Measurements from ENCODE around the gene GRB2.
"Not testable (repeated sequence)": the region's sequence is repeated elsewhere in the genome, so short reads cannot be mapped to it uniquely, and the experiment has no call there.

GRB2 gene

DNA sequence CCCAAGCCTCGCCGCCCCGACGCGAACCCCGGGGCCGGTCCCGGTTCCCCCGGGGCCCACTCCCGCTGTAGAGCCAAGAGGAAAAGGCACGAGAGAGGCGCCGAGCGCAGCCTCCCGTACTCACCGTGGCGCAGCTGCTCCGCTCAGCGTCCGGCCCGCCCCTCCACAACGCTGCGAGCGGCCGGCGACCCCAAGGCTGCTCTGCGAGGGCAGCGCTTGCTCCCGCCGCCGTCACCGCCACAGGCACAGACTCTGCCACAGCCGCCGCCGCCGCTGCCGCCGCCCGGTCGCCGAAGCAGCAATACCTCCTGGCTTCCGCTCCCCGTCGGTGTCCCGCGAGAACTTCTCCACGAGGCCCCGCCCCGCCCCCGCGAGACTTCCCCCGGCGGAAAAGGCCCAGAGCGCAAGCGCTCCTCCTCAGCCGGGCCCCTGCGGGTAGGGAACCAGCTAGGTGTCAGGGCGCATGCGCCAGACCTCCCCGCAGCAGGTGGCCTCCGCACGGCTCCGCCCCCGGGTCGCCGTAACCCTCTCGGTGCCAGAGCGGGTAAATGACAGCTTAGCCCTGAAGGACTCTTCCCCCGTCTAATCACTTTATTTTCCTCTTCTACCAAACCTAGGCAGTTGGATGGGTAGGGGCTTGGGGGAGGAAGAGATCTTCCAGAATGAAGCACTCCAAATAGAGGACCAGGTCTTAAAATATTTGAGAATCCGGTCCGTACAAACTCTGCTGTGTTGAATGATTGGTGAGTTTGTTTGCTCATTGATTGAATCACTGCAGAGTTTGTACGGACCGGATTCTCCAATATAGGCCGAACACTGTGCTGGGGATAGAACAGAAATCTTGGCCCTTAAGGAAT lies at the start of gene GRB2:
Gene GRB2 (minus strand): TSS at position 314 of the 857 bp plus-strand sequence. CDS start 12,050 bp downstream, outside the sequence.
- peak within 1 kb of the TSS; percentile 93 for H3K4me3 ChIP-seq (ENCODE audit: low read depth, low read length)
- DNase-seq (ENCODE audit: low read depth) = peak; percentile 96
- TF ChIP-seq, protein P1, sequence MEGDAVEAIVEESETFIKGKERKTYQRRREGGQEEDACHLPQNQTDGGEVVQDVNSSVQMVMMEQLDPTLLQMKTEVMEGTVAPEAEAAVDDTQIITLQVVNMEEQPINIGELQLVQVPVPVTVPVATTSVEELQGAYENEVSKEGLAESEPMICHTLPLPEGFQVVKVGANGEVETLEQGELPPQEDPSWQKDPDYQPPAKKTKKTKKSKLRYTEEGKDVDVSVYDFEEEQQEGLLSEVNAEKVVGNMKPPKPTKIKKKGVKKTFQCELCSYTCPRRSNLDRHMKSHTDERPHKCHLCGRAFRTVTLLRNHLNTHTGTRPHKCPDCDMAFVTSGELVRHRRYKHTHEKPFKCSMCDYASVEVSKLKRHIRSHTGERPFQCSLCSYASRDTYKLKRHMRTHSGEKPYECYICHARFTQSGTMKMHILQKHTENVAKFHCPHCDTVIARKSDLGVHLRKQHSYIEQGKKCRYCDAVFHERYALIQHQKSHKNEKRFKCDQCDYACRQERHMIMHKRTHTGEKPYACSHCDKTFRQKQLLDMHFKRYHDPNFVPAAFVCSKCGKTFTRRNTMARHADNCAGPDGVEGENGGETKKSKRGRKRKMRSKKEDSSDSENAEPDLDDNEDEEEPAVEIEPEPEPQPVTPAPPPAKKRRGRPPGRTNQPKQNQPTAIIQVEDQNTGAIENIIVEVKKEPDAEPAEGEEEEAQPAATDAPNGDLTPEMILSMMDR (conservative IDR thresholded peaks at IDR 0.05; ENCODE audit: low read depth, low read length) = no peak

DNA sequence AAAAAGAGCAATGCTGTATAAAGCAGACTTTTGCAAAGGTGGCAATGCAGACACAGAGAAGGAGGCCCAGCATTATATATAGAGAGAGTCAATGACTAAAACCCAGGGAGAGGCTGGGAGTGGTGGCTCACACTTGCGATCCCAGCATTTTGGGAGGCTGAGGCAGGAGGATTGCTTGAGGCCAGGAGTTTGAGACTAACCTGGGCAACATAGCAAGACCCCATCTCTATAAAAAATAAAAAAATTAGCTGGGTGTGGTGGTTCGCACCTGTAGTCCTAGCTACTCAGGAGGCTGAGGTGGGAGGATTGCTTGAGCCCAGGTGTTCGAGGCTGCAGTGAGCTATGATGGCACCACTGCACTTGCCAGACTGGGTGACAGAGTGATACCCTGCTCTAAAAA lies 49.2 kb upstream of the GRB2 start:
- DNase-seq (ENCODE audit: low read depth); H3K4me3 ChIP-seq (ENCODE audit: low read depth, low read length): not testable (repeated sequence)

- no peak overlapping the region for H3K4me3 ChIP-seq (ENCODE audit: low read depth, low read length)
- TF ChIP-seq, protein P1 (conservative IDR thresholded peaks at IDR 0.05; ENCODE audit: low read depth, low read length) = no peak
- DNase-seq (ENCODE audit: low read depth) = no peak
These were observed 48.7 kb upstream of the GRB2 start for GRCh38 chr17:75454193-75454592.

- DNase-seq (ENCODE audit: low read depth) = no peak
- TF ChIP-seq, protein P1 (conservative IDR thresholded peaks at IDR 0.05; ENCODE audit: low read depth, low read length) = no peak
- no peak overlapping the region for H3K4me3 ChIP-seq (ENCODE audit: low read depth, low read length)
These were observed 44.8 kb upstream of the GRB2 start for GRCh38 chr17:75450270-75450669.

DNA sequence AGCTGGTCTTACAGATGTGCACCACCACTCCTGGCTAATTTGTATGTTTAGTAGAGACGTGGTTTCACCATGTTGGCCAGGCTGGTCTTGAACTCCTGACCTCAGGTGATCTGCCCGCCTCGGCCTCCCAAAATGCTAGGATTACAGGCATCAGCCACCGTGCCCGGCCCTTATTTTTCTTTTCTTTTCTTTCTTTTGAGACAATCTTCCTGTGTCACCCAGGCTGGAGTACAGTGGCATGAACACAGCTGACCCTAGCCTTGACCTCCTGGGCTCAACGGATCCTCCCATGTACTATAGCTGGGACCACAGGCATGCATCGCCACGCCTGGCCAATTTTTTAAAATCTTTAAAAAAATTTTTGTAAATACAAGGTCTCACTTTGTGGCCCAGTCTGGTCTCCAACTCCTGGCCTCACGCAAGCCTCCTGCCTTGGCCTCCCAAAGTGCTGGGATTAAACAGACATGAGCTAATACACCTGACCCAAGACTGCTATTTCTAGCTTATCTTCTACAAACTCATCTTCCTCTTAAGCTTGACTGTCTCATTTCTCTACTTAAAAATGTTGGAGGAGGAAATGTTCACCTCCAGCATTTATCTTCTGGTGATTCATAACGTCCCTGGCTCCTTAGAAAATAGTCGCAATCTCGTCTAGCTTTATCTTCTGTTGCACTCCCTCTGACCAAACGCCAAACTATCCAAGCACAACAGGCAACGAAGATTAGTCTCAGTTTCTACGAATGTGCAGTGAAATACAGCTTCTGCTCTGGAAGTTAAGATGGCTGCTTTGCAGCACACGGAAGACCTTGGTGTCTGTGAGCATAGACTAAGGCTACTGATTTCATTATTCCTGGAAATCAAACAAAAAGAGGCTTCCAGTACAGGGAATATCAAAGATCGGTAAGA lies 42.7 kb upstream of the GRB2 start:
- TF ChIP-seq, protein P1 (conservative IDR thresholded peaks at IDR 0.05; ENCODE audit: low read depth, low read length) = no peak
- H3K4me3 ChIP-seq (ENCODE audit: low read depth, low read length) = no peak overlapping the region
- DNase-seq (ENCODE audit: low read depth) = no peak

DNA sequence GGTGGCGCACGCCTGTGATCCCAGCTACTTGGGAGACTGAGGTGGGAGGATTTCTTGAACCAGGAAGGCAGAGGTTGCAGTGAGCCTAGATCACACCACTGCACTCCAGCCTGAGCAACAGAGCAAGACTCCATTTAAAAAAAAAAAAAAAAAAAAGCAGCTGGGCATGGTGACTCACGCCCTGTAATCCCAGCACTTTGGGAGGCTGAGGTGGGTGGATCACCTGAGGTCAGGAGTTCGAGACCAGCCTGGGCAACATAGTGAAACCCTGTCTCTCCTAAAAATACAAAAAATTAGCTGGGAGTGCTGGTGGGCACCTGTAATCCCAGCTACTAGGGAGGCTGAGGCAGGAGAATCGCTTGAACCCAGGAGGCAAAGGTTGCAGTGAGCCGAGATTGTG lies 40.4 kb upstream of the GRB2 start:
- not testable (repeated sequence) for DNase-seq (ENCODE audit: low read depth); H3K4me3 ChIP-seq (ENCODE audit: low read depth, low read length)

- H3K4me3 ChIP-seq (ENCODE audit: low read depth, low read length) = no peak overlapping the region
- DNase-seq (ENCODE audit: low read depth) = no peak
- TF ChIP-seq, protein P1 (conservative IDR thresholded peaks at IDR 0.05; ENCODE audit: low read depth, low read length) = no peak
These were observed 39.8 kb upstream of the GRB2 start for GRCh38 chr17:75445296-75445695.

Data from choroid plexus epithelial cell (primary cell).